Suprapubic skin (tissue), 4 donors: ENCODE measurements around the gene WDR86. TPM values are rescaled to one million over a fixed set of nuclear protein-coding genes. Genes with fewer than 3 reads are reported as not detected.

Experiments used
- total RNA-seq, 4 donors: library from RNA; depleted of rRNA; stranded (reverse); fragments of >200 nt; gene quantifications; one replicate each; pipeline ENCODE4 v1.1.0, GENCODE V29; 2016

Gene WDR86
- total RNA-seq, 4 donors from 2014 or later = 0.81 to 2.8 (median 1.4) TPM; not detected in 1

Other genes starting within 250 kb of the WDR86 start
- not detected for gene GBX1, start 242.3 kb downstream of the WDR86 start, total RNA-seq
- not detected for gene ASB10, start 222.8 kb downstream of the WDR86 start, total RNA-seq
- gene H2BK1, start 199.6 kb downstream of the WDR86 start, total RNA-seq = not detected
- gene ABCF2, start 182.8 kb downstream of the WDR86 start, total RNA-seq = 10 to 100 TPM; 25.3 to 96.5 (median 40.1) TPM
- gene CHPF2, start 177.6 kb downstream of the WDR86 start, total RNA-seq = 10 to 100 TPM; 21.5 to 28.6 (median 25.4) TPM
- gene SMARCD3, start 161.3 kb downstream of the WDR86 start, total RNA-seq = 10 to 100 TPM in 2 of 4 donors, 1 to 10 TPM in 2; 9.6 to 15.8 (median 10.9) TPM
- gene NUB1, start 68.2 kb downstream of the WDR86 start, total RNA-seq = 10 to 100 TPM; 39.3 to 70.8 (median 41.7) TPM
- gene CRYGN, start 30.1 kb upstream of the WDR86 start, total RNA-seq = not detected
- 10 to 100 TPM; 46.5 to 62.2 (median 53.9) TPM for gene RHEB, start 109.9 kb upstream of the WDR86 start, total RNA-seq